HCT116 (cell line): ENCODE results near the gene PAX5.

Experiments used
- EZH2 ChIP-seq: fragments of 200-600 bp; sonication (generic); IDR thresholded peaks from 2 replicates; pipeline ENCODE4 v1.6.1; 2017; ENCODE audit warnings: antibody characterized with exemption, mixed run types
- EZH2phosphoT487 ChIP-seq: fragments of 200-600 bp; IDR thresholded peaks from 2 replicates; pipeline ENCODE4 v1.6.1; 2018; ENCODE audit warnings: antibody characterized with exemption, borderline replicate concordance
- RAD21 ChIP-seq: IDR thresholded peaks from 2 replicates; pipeline ENCODE4 v1.6.1; 2012; ENCODE audit warnings: low read depth, mild to moderate bottlenecking
- TF ChIP-seq, protein P1 (sequence below), 3 experiments: fragments of 200-600 bp in 1 of 3; sonication (generic) in 1 of 3; IDR thresholded peaks in 2 of 3; conservative IDR thresholded peaks in 1 of 3; 2 replicates each; pipeline ENCODE4 v1.5.1; 2012 to 2017; ENCODE audit warnings: low read depth in 2 of 3, low read length in 2 of 3, antibody characterized with exemption in 1 of 3, borderline replicate concordance in 1 of 3, control low read depth in 1 of 3, mild to moderate bottlenecking in 1 of 3, mixed read lengths in 1 of 3, mixed run types in 1 of 3, moderate library complexity in 1 of 3; ENCODE audit not compliant: insufficient read depth in 1 of 3
- TF ChIP-seq, protein P2 (sequence below): IDR thresholded peaks from 2 replicates; pipeline ENCODE4 v1.6.1; 2012

DNA sequence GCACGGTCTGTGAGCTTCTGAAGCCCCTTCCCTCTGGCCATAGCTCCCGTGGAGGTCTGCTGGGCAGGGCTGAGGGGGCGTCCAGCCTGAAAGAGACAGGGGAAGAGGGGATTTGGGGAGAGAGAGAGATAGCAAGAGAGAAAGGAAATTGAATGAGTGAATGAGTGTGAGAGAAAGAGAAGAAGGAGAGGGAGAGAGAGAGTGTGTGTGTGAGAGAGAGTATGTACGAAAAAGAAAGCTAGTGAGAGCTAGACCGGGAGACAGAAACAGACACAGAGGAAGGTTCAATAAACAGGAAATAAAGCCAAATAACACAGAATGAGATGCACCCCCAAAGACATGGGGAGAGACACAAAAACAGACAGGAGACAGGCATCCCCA is 37.4 kb downstream of the PAX5 start:
- no peak for TF ChIP-seq EZH2phosphoT487
- TF ChIP-seq, protein P1, sequence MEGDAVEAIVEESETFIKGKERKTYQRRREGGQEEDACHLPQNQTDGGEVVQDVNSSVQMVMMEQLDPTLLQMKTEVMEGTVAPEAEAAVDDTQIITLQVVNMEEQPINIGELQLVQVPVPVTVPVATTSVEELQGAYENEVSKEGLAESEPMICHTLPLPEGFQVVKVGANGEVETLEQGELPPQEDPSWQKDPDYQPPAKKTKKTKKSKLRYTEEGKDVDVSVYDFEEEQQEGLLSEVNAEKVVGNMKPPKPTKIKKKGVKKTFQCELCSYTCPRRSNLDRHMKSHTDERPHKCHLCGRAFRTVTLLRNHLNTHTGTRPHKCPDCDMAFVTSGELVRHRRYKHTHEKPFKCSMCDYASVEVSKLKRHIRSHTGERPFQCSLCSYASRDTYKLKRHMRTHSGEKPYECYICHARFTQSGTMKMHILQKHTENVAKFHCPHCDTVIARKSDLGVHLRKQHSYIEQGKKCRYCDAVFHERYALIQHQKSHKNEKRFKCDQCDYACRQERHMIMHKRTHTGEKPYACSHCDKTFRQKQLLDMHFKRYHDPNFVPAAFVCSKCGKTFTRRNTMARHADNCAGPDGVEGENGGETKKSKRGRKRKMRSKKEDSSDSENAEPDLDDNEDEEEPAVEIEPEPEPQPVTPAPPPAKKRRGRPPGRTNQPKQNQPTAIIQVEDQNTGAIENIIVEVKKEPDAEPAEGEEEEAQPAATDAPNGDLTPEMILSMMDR (IDR thresholded peaks at IDR 0.05 in 2 of 3, conservative IDR thresholded peaks at IDR 0.05 in 1 of 3; ENCODE audit: borderline replicate concordance in 1 of 3, insufficient read depth in 1 of 3, low read depth in 2 of 3, low read length in 2 of 3), result no peak
- TF ChIP-seq, protein P2, sequence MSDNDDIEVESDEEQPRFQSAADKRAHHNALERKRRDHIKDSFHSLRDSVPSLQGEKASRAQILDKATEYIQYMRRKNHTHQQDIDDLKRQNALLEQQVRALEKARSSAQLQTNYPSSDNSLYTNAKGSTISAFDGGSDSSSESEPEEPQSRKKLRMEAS, result no peak
- TF ChIP-seq RAD21, result no peak
- TF ChIP-seq EZH2, result no peak
